GM21529 (cell line): Measurements from ENCODE around the gene CCNF.

ENCODE experiments used
- ATAC-seq: cut with Tn5 transposase; IDR thresholded peaks from one replicate; pipeline ENCODE4 v1.9.1; 2021; ENCODE audit not compliant: unreplicated experiment

The CCNF gene

DNA sequence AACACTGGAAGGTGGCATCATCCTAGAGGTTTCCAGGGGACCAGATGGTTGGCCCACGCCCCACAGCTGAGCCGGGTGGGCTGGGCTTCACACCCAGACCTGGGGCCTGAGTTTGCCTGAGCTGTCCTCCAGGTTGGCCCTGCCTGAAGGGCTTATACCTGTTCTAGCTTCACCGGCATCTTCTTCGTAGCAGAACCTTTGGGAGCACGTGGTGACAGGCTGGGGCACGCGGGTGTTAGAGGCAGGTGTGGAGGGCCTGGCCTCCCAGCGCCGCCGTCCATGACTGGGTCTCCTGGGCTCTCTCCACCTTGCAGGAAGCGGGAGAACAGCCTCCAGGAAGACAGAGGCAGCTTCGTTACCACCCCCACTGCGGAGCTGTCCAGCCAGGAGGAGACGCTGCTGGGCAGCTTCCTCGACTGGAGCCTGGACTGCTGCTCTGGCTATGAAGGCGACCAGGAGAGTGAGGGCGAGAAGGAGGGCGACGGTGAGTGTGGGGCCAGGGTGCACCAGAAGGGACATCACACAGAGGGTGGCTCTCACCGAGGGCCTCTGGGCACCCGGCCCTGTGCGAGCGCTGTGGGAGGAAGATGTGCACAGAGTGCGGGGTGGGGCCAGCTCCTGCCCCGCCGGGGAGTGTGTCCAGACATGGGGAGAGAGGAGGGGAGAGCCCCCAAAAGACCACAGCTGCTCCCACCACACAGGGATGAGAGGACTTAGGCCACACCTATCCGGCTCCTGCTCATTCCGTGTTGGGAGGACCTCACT lies 26.0 kb downstream of the CCNF start:
- ATAC-seq = no peak

DNA sequence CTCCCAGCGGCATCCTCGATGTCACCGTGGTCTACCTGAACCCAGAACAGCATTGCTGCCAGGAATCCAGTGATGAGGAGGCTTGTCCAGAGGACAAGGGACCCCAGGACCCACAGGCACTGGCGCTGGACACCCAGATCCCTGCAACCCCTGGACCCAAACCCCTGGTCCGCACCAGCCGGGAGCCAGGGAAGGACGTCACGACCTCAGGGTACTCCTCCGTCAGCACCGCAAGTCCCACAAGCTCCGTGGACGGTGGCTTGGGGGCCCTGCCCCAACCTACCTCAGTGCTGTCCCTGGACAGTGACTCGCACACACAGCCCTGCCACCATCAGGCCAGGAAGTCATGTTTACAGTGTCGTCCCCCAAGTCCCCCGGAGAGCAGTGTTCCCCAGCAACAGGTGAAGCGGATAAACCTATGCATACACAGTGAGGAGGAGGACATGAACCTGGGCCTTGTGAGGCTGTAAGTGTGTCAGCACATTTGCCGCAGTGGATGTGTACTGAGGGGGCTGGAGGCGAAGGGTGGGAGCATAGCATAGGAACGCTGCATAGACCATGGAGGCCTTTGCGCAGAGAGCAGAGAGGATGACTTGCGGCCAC lies 27.4 kb downstream of the CCNF start:
- no peak for ATAC-seq

DNA sequence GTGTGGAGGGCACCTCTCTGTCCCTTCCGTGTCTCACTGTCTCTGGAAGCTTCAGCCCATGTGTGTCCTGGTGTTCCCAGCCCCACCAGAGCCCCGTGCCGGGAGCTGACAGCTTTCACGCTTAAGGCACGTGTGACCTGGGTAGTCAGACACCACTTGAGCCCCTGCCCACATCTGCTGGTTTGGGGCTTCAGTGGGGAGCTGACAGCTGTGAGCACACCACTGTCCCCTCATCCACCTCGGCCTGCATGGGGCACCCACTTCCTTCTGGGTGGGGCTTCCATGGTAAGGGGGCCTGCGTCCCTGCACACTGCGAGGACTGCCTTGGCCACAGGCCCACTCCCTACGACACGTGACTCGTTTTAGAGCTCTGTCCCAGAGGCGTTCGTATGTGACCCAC lies 28.0 kb downstream of the CCNF start:
- no peak for ATAC-seq

DNA sequence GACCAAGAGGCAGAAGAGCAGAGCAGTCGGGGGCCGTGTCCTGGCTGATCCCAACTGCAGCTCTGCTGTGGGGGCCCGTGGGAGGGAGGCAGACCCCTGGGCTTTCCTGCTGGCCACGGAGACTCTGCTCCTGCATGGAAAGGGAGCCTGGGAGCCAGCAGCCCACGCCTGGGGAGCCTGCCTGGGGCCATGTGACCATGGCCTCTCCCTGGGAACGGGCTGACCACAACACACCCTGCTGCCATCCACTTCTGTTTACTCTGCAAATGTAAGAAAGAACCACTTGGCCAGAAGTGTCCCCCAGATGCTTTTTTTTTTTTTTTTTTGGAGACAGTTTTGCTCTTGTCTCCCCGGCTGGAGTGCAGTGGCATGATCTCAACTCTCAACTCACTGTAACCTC lies 28.7 kb downstream of the CCNF start:
- no peak for ATAC-seq

DNA sequence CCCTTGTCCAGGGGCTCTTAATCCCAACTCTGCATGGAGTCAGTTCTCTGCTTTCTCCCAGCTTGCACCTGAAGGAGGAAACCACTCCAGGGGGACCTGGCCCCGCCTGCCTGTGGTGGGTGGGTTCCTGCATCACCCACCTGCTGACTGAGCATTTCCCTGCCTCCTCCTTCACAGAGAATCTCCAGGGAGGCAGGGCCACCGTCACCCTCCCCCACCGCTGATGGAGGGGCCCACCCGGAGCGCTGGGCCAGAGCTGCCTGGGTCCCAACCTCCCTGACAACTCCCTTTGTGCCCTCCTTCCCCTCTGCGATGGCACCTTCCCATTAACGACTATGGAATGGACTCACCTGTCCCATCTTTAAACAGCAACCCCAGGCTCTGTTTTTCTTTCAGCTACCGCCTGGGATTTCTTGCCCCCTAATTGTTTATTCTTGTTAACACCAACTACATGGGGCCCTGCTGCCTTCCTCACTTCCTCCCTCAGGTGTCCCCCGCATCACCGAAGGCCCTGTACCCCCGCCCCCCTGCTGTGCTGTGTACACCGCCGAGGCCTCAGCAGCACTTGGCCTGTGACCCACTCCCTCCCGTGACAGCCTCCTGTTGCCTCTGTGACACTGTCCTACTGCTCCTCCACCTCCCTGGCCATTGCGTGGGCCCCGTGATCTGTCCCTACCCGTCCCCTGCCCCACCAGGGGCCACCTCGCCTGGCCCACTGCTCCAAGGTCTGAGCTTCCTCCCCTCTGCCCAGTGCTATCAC lies 29.8 kb downstream of the CCNF start:
- ATAC-seq = no peak

DNA sequence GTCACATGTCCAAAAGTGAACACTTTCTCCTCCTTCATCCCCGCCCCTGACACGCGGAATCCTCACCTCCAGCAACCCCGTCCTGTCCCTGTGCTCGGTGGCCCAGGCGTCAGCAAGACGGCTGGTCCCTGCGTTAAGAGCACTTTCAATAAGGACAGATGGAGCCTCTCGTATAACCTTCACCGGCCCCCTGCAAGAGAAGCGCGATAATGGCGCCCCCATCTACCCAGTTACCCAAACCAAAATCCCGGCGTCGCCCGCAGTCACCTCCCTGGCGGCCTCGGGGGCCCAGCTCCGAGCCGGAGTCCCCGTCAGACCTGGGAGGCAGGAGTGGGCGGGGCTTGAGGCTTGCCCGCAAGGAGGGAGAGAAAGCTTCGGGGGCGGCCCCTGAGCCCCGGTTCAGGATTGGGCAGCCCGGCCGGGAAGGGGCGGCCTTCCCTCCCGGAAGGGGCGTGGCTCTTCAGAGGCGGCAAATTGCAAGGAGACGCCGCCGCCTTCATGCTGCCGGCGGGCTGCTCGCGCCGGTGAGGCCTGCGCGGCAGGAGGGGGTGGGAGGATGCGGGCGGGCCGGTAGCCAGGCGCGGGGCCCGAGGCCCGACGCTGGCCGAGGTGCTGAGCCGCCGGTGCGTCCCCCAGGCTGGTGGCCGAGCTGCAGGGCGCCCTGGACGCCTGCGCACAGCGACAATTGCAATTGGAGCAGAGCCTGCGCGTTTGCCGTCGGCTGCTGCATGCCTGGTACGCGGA lies 30.6 kb downstream of the CCNF start, which contains the start of gene TEDC2:
TSS of gene TEDC2 (plus strand) at position 463 of the 744 bp plus-strand sequence. CDS start at position 499, 36 bp downstream.
- ATAC-seq = peak; percentile 82

DNA sequence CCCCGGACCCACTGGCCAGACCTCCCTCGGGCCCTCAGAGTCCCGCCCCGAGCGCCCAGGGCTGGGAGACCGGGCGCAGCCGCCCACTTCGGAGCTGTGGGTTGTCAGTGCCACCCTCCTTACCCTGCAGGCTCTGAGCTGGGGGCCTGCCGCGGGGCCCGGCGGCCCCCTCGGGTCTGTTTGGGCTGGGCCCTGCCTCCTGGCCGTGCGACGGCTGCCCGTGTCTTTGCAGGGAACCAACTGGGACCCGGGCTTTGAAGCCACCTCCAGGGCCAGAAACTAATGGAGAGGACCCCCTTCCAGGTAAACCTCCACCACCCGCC lies 31.1 kb downstream of the CCNF start:
- peak; percentile 21 for ATAC-seq

DNA sequence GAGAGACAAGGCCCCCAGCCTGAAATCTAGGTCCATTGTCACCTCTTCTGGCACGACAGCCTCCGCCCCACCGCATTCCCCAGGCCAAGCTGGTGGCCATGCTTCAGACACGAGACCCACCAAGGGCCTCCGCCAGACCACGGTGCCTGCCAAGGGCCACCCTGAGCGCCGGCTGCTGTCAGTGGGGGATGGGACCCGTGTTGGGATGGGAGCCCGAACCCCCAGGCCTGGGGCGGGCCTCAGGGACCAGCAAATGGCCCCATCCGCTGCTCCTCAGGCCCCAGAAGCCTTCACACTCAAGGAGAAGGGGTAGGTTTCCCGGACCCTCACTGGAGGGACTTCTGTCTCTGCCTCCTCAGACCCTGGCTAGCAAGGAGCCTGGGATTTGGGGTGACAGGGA lies 31.7 kb downstream of the CCNF start:
- no peak for ATAC-seq

DNA sequence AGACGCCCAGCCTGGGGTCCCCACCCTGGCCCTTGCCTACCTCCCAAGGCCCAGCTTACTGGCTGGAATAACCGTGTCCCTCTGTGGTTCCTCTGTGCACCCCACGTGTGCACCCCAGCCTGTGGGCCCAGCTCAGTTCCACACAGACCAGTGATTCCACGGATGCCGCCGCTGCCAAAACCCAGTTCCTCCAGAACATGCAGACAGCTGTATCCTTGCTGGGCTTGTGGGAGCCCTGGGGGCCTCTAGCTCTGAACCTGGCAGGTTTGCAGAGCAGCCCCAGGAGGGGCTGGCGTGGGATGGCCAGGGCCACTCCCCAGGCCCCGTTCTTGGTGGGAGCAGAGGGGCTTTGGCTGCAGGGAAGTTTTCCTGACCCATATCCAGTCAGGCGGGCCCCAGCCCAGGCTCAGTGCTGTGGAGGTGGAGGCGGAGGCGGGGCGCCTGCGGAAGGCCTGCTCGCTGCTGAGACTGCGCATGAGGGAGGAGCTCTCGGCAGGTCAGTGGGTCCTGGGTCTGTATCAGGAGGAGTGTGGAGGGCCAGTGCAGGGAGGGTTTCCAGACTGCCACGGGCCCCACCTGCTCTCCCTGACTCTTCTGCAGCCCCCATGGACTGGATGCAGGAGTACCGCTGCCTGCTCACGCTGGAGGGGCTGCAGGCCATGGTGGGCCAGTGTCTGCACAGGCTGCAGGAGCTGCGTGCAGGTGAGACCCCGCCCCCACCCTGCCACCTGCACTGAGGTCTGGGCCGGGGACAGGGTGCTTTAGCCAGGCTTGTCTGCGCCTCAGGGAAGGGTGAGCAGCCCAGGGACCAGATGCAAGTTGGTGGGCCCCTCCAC lies 33.0 kb downstream of the CCNF start:
- ATAC-seq = no peak

DNA sequence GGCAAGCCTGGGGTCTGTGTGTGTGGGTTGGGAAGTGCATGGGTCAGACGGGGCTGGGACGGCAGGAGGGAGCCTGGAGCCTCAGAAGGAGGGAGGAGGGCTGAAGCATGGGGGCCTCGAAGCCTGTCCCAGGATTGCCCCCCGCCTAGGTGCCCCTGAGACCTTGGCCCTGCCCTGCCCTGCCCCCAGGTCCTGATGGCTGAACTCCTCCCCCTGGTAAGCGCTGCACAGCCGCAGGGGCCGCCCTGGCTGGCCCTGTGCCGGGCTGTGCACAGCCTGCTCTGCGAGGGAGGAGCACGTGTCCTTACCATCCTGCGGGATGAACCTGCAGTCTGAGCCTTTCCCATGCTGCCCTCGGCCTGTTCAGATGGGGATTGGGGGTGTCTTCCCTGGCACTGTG lies 35.1 kb downstream of the CCNF start:
- ATAC-seq = no peak

DNA sequence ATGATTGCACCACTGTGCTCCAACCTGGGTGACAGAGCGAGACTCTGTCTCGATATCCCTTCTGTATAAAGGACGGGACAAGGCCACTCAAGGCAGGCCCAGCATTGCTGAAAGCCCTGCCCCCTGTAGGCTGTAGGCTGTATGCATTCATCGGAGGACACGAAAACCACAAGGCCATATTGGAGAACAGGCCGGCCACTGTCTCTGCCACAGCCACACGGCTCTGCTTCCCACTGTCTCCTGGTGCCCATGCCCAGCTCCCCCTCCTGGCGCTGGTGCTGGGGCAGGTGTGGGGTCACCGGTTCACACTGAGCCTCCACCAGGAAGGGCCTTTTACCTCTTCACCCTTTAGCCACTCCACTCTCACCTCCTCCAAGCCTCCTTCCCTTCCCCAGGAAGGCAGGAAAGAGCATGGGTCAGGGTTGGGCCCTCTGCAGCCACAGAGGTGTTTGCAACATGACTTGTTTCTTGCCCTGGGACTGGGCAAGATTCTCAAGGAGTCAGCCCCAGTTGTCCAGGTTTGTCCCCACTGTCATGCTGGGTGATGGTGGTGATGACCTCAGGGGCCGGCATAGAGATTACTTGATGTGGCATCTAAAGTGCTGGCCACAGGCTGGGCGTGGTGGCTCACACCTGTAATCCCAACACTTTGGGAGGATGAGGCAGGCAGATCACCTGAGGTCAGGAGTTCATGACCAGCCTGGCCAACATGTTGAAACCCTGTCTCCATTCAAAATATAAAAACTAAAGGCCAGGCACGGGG lies 36.6 kb downstream of the CCNF start:
- ATAC-seq = no peak

DNA sequence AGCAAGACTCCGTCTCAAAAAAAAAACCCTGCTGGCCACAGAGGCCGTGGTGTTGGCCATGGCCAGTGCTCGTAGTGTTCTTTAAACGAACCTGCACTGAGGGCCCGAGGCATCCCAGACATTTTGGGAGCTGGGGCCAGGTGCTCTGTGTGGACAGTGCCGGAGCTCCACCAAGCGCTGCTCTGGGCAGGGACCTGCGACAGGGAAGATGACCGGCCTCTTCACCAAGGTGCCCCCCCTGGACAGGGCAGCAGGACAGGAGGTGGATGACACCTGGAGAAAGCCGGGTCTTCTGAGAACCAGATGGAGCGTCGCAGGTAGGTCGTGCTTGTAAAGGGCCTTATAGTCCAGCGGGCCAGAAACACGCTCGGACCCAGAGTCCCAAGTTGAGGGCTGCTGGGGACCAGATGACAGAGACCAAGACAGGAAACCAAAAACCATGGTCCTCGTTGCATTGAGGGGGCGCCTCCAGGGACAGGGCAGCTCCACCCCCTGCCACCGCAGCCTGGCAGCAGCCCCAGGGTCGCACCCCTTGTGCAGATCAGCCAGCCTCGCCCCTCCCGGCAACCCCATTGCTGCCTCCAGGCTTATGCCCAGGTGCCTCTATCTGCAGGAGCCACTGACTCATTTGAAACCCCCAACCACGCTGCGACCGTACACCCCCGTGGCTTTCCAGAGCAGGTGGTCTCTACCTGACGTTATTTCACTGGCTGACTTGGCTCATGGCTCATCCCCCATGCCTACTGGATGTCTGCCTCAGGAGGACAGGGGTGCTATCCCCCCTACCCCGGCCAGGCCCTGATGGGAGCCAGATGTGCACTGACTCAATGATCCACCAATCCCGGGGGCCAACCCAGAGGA lies 37.6 kb downstream of the CCNF start:
- ATAC-seq = no peak

DNA sequence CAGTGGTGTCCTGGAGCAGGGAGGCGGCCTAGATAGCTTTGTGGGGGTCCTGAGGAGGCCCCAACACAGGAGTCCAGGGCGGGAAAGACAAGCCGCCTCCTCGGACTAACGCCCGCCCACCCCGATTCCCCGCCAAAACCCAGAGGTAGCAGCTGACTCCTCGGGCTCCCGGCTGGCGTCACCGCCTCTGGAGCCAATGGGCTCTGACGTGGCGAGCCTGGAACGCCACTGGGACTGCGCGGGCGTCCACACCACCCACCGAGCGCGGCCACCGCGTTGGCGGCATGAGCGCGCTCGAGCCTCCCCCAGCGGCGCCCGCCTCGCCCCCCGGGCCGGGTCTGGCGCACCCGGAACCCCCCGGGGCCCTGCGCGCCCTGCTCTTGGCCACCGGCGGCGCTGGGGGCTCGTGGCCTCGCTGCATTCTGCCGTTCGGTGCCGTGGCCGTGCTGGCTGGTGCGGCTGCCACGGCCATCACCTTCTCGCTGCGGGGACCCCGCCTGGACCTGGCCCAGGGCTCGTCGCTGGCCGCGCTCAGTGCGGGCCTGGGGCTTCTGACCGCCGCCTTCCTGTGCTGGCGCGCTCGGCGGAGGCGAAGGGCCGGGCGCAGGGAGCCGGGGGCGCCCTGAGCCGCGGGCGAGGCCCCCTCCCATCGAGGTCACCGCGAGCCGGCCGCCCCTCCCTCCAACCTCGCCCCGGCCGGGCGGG lies 38.4 kb downstream of the CCNF start:
- no peak for ATAC-seq

DNA sequence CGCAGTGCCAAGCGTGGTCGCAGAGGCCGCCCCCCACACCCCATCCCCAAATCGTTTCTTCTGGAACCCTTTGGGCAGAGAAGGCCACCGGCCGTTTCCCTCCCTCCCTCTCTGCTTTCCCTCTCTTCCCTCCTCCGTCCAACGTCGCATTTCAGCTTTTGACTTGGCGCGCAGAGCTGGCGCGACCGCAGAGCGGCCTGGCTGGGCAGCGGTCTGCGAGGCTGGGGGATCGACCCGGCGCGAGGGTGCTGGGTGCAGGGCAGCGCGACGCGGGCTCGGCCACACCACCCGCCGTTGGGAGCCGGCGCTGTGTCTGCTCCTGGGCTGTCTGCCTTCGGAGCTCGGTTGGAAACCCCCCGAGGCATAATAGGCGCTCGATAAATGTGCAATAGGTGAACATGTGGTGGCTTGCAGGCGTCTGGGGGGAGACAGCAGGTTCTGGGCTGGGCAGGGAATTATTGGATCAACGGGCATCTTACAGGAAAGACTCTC lies 39.0 kb downstream of the CCNF start:
- no peak for ATAC-seq

DNA sequence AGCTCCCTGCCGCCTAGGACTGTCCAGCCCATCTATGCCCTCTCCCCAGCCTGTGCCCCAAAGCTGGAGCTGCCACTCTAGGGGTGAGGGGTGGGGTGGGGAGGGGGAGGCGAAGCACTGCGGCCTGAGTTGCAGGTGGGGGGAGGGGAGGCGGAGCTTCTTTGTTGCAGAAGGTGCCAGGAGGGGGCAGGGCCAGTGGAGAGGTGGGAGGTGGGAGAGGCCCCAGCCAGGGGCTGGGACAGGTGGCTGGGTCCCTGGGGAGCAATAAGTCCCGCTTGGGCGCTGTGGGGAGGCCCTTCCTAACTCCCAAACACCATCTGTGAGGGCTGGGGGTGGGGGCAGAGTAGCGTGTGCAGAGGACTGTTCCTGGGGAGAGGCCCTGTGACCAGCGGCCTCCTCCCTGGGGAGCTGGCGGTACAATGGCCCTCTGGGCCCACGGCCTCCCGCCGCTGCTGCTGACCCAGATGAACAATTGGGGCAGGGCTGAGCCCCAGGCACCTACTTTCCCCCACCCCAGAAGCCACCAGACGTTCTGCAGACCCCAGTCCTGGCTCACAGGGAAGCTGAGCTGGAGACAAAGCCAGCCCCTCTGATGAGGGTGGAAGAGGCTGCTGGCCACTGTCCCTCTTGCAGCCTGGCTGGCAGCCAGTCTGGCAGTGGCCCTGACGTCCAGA lies 39.6 kb downstream of the CCNF start:
- ATAC-seq = peak; percentile 43

DNA sequence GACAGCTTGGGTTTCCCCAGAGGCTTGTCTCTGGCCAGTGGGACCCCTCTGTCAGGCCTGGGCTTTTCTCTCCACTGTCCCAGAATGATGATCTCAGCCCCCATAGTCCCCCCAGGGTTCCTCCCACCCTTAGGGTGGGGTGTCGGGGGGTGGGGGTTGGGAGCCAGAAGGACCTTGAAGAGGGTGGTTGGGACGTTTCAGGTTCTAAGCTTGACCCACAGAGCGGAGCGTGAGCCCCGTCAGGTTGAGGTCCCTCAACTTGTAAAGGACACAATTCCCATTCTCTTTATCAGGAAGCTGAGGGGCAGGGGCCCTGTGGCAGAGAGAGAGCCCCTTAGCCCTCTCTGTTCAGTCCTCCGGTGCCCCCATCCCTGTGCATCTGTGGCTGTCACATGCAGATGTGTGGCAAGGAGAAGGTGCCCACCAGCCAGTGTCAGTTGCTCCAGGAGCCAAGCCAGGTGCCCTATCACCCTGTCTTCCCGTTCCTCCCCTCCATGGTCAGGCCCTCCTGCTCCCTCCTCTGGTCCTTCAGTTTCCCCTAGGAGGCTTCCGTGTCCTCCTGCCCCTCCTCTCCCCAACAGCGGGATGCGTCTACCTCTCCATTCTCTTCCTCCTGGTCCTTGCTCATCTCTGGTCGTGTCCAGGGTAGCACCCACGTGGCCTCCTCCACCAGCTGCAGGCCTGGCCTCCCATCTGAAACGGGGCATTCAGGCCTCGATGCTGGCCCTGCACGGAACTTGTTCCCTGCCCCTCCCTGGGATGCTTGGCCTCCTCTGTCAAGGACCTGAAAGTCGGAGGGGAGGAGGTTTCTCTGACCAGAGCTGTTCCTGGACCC lies 40.4 kb downstream of the CCNF start:
- no peak for ATAC-seq

DNA sequence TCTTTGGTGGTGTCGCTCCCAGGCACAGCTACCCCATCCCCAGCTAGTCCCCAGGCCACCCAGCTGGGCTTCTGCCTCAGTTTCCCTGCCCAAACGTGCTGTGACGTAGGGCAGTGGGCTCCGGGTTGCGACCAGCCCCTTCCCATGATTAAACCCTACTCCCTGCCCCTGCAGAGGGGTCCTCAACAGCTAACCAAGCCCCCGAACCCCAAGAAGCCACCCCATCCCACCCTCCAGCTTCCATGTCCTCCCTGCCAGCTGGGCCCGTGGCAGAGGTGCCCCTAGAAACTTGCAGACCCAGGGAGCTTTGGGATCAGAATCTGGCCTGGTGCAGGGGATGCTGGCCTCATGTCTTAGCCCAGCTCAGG lies 41.0 kb downstream of the CCNF start:
- no peak for ATAC-seq
